OCI-LY7 (cell line): ENCODE results near the gene PHTF1. TPM values are rescaled to one million over a fixed set of nuclear protein-coding genes. Genes with fewer than 3 reads are reported as not detected.

Experiments
- BruUV-seq: library from RNA; stranded (reverse); fragments of 400-500 nt; replicated peaks from 2 replicates; lab custom pipeline; 2021; lab: Mats Ljungman, UMichigan
- CTCF ChIA-PET: fragments of 300-600 bp; sonication (Branson Sonifier 250); formaldehyde crosslinking; loops from one replicate; lab custom pipeline; 2022; ENCODE audit warnings: antibody characterized with exemption; ENCODE audit not compliant: unreplicated experiment; lab: Charles Lee
- POLR2A ChIA-PET: fragments of 300-600 bp; sonication (Branson Sonifier 250); formaldehyde crosslinking; loops from one replicate; lab custom pipeline; 2022; ENCODE audit warnings: antibody characterized with exemption; lab: Charles Lee
- DNase-seq: peaks from one replicate; pipeline ENCODE4 v3.0.0-alpha.2; 2015; ENCODE audit warnings: low spot score
- H2AFZ ChIP-seq: fragments of 200-600 bp; sonication (generic), shearing (Covaris generic); 2 replicates; pipeline ENCODE4 v1.6.1; 2014; ENCODE audit warnings: mild to moderate bottlenecking, antibody characterized with exemption, low read length, moderate library complexity
- H3K27ac ChIP-seq: fragments of 200-600 bp; sonication (generic); 2 replicates; pipeline ENCODE4 v1.5.1; 2014; ENCODE audit warnings: mixed run types, low read depth, mild to moderate bottlenecking, moderate library complexity, low read length, inconsistent platforms; ENCODE audit not compliant: poor library complexity, severe bottlenecking
- H3K36me3 ChIP-seq: fragments of 200-600 bp; sonication (generic); 2 replicates; pipeline ENCODE4 v1.6.1; 2014; ENCODE audit warnings: mild to moderate bottlenecking, antibody characterized with exemption, low read length, moderate library complexity, mixed read lengths; ENCODE audit not compliant: insufficient read depth
- H3K4me1 ChIP-seq: fragments of 200-600 bp; sonication (generic); 2 replicates; pipeline ENCODE4 v1.5.1; 2014; ENCODE audit warnings: mild to moderate bottlenecking, low read length; ENCODE audit not compliant: insufficient read depth, poor library complexity, severe bottlenecking
- H3K4me2 ChIP-seq: fragments of 200-600 bp; sonication (generic); 2 replicates; pipeline ENCODE4 v1.6.1; 2014; ENCODE audit warnings: mild to moderate bottlenecking, low read length
- H3K4me3 ChIP-seq: fragments of 200-600 bp; sonication (generic); 2 replicates; pipeline ENCODE4 v1.5.1; 2014; ENCODE audit warnings: mild to moderate bottlenecking, low read depth, low read length; ENCODE audit not compliant: poor library complexity, severe bottlenecking
- H3K79me2 ChIP-seq: fragments of 200-600 bp; sonication (generic); 2 replicates; pipeline ENCODE4 v1.6.1; 2016; ENCODE audit warnings: low read depth, mild to moderate bottlenecking, low read length, moderate library complexity, mixed read lengths; ENCODE audit not compliant: insufficient read depth
- H3K9me2 ChIP-seq: fragments of 200-600 bp; sonication (generic); 2 replicates; pipeline ENCODE4 v1.6.1; 2016; ENCODE audit warnings: mild to moderate bottlenecking, low read length, mixed read lengths; ENCODE audit not compliant: insufficient read depth
- H3K9me3 ChIP-seq: fragments of 200-600 bp; sonication (generic); 2 replicates; pipeline ENCODE4 v1.6.1; 2014; ENCODE audit warnings: mild to moderate bottlenecking, mixed run types, low read length, mixed read lengths
- H4K20me1 ChIP-seq: fragments of 200-600 bp; sonication (generic); 2 replicates; pipeline ENCODE4 v1.6.1; 2014; ENCODE audit warnings: mild to moderate bottlenecking, antibody characterized with exemption, low read length, moderate library complexity, mixed read lengths; ENCODE audit not compliant: insufficient read depth
- EZH2phosphoT487 ChIP-seq: fragments of 200-600 bp; sonication (generic); IDR thresholded peaks from 2 replicates; pipeline ENCODE4 v1.6.1; 2018; ENCODE audit warnings: low read depth, borderline replicate concordance, mild to moderate bottlenecking, mixed run types, antibody characterized with exemption, low read length, moderate library complexity, mixed read lengths
- intact Hi-C: fragments of 100-400 bp; cut with micrococcal nuclease; formaldehyde crosslinking; loops from one replicate; pipeline ENCODE4 v1.10.0; 2022; ENCODE audit not compliant: unreplicated experiment
- total RNA-seq, 2 experiments: library from RNA; depleted of rRNA in 1 of 2; stranded (reverse); fragments of >200 nt in 1 of 2; shearing (Covaris generic) in 1 of 2; gene quantifications; 2 replicates each; pipeline ENCODE4 v1.2.3, GENCODE V29; 2014 to 2022
- TF ChIP-seq, protein P1 (sequence below): fragments of 200-600 bp; sonication (generic); conservative IDR thresholded peaks from 2 replicates; pipeline ENCODE4 v1.5.1; 2014; ENCODE audit warnings: mild to moderate bottlenecking, antibody characterized with exemption, low read length, moderate library complexity, mixed read lengths

The PHTF1 gene
- total RNA-seq, 2 experiments from 2014 or later = 11.8 to 18.8 TPM

DNA sequence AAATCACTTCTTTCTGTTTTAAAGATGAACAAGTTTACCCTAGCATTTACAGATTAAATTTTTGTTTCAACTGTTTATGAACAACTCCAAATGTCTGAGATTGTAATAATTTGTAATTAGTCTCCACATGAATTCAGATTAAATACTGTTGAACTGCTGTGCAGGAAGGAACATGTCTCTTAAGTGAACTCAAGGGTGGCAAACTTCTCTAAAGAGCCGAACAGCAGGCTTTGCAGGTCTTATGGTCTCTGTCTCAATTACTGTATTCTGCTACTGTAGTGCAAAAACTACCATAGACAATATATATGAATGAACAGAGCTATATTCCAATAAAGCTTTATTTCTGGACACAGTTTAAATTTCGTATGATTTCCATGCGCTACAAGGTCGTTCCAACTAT, 46.4 kb upstream of the PHTF1 start:
- Histone ChIP-seq H3K9me3 (no peaks in the 10 kb centered on the region), H3K4me2 (no peak overlapping the region), H3K36me3 (peaks cover 45% of the 10 kb centered on the region), H2AFZ (no peak overlapping the region), H4K20me1 (peaks cover 14% of the 10 kb centered on the region), H3K4me1 (peaks cover 18% of the 10 kb centered on the region), H3K27ac (no peak overlapping the region), H3K9me2 (no peaks in the 10 kb centered on the region), H3K4me3 (no peak overlapping the region), H3K79me2 (peaks cover 100% of the 10 kb centered on the region)
- intact Hi-C loops = no loop called here
- CTCF ChIA-PET = no interaction called here
- TF ChIP-seq, protein P1, sequence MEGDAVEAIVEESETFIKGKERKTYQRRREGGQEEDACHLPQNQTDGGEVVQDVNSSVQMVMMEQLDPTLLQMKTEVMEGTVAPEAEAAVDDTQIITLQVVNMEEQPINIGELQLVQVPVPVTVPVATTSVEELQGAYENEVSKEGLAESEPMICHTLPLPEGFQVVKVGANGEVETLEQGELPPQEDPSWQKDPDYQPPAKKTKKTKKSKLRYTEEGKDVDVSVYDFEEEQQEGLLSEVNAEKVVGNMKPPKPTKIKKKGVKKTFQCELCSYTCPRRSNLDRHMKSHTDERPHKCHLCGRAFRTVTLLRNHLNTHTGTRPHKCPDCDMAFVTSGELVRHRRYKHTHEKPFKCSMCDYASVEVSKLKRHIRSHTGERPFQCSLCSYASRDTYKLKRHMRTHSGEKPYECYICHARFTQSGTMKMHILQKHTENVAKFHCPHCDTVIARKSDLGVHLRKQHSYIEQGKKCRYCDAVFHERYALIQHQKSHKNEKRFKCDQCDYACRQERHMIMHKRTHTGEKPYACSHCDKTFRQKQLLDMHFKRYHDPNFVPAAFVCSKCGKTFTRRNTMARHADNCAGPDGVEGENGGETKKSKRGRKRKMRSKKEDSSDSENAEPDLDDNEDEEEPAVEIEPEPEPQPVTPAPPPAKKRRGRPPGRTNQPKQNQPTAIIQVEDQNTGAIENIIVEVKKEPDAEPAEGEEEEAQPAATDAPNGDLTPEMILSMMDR = no peak
- no peak for TF ChIP-seq EZH2phosphoT487
- POLR2A ChIA-PET = interaction anchor here (0.5 to 1.7 kb wide), 4 partner anchors 11 to 55 kb away, joined by 3 to 6 read pairs (median 4); no protein-coding TSS in a partner anchor
- BruUV-seq = no TSS peak
- DNase-seq = no peak

DNA sequence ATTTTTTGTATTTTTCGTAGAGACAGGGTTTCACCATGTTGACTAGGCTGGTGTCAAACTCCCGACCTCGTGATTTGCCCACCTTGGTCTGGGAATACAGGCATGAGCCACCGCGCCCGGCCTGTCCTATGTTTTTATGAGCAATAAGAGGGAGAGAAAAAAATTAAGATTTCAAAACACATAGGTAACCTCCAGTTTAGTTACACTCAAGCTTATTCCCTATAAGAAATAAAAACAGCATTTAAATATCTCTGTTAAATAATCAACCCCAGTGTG, 45.9 kb upstream of the PHTF1 start:
- CTCF ChIA-PET = no interaction called here
- POLR2A ChIA-PET = interaction anchor here (0.6 to 1.7 kb wide), 3 partner anchors 10 to 22 kb away, joined by 3 to 4 read pairs (median 4); no protein-coding TSS in a partner anchor

More for the DNA sequence above, 45.9 kb upstream of the PHTF1 start:
- H3K79me2 ChIP-seq = peaks cover 100% of the 10 kb centered on the region
- no peak overlapping the region for H3K4me3 ChIP-seq
- peaks cover 18% of the 10 kb centered on the region for H4K20me1 ChIP-seq
- H3K27ac ChIP-seq = no peak overlapping the region
- TF ChIP-seq, protein P1 = no peak
- no peak for TF ChIP-seq EZH2phosphoT487
- H2AFZ ChIP-seq = no peak overlapping the region
- H3K4me2 ChIP-seq = no peak overlapping the region
- no peaks in the 10 kb centered on the region for H3K9me3 ChIP-seq
- H3K9me2 ChIP-seq = no peaks in the 10 kb centered on the region
- no TSS peak for BruUV-seq
- intact Hi-C loops = no loop called here
- no peak for DNase-seq
- H3K4me1 ChIP-seq = peaks cover 18% of the 10 kb centered on the region
- peaks cover 45% of the 10 kb centered on the region for H3K36me3 ChIP-seq
